Measurements from ENCODE around the gene CAB39. TPM values are rescaled to one million over a fixed set of nuclear protein-coding genes. Genes with fewer than 3 reads are reported as not detected.

CAB39 gene
- total RNA-seq, 4 donors from 2014 or later = 47.6 to 80.3 (median 71.8) TPM

GRCh38 chr2:230778350-230779063, 65.9 kb downstream of the CAB39 start:
- no peaks in the 10 kb centered on the region for H3K27me3 ChIP-seq
- 69 to 79% methylated on average over 8 of the region's 8 CpGs for WGBS, 2 donors
- H3K4me1 ChIP-seq = peaks cover 15 to 88% (median 43%) of the 10 kb centered on the region in 3 donors
- no peak for DNase-seq
- intact Hi-C loops (cut with DNase I) = no loop called here
- H3K36me3 ChIP-seq = peaks cover 0 to 11% (median 0%) of the 10 kb centered on the region in 3 donors
- peak overlapping the region; percentile 36 to 74 (median 58) for H3K27ac ChIP-seq
- no peak for TF ChIP-seq POLR2A (IDR thresholded peaks at IDR 0.05)
- no peak for TF ChIP-seq CTCF (IDR thresholded peaks at IDR 0.05)
- H3K4me3 ChIP-seq = no peak overlapping the region
- no peaks in the 10 kb centered on the region for H3K9me3 ChIP-seq

GRCh38 chr2:230779126-230779525, 66.5 kb downstream of the CAB39 start:
- intact Hi-C loops (cut with DNase I) = no loop called here
- Histone ChIP-seq H3K4me3 (no peak overlapping the region), H3K27me3 (no peaks in the 10 kb centered on the region), H3K36me3 (peaks cover 0 to 17% (median 0%) of the 10 kb centered on the region in 3 donors), H3K4me1 (peaks cover 15 to 82% (median 42%) of the 10 kb centered on the region in 3 donors), H3K9me3 (peaks cover 0 to under 1% (median 0%) of the 10 kb centered on the region in 3 donors), H3K27ac (no peak overlapping the region)
- WGBS, 2 donors = 52 to 57% methylated on average over 3 of the region's 3 CpGs
- no peak for DNase-seq
- no peak for TF ChIP-seq POLR2A (IDR thresholded peaks at IDR 0.05)
- TF ChIP-seq CTCF (IDR thresholded peaks at IDR 0.05) = no peak

GRCh38 chr2:230779607-230780006, 67.0 kb downstream of the CAB39 start:
- no peak overlapping the region for H3K27ac ChIP-seq
- DNase-seq = no peak
- peaks cover 11 to 78% (median 38%) of the 10 kb centered on the region in 3 donors for H3K4me1 ChIP-seq
- no peak for TF ChIP-seq CTCF (IDR thresholded peaks at IDR 0.05)
- no peak for TF ChIP-seq POLR2A (IDR thresholded peaks at IDR 0.05)
- H3K27me3 ChIP-seq = no peaks in the 10 kb centered on the region
- H3K36me3 ChIP-seq = peaks cover 0 to 22% (median 0%) of the 10 kb centered on the region in 3 donors
- no peak overlapping the region for H3K4me3 ChIP-seq
- peaks cover 0 to 5% (median 0%) of the 10 kb centered on the region in 3 donors for H3K9me3 ChIP-seq
- WGBS, 2 donors = 100% methylated on average over 1 of the region's 1 CpG
- intact Hi-C loops (cut with DNase I) = no loop called here

GRCh38 chr2:230781130-230781797, 68.6 kb downstream of the CAB39 start:
- WGBS, 2 donors = 24 to 39% methylated on average over 5 of the region's 5 CpGs
- no peak for DNase-seq
- TF ChIP-seq CTCF (IDR thresholded peaks at IDR 0.05) (no peak), POLR2A (IDR thresholded peaks at IDR 0.05) (no peak)
- intact Hi-C loops (cut with DNase I) = no loop called here
- Histone ChIP-seq H3K4me1 (peaks cover 18 to 74% (median 33%) of the 10 kb centered on the region in 3 donors), H3K27me3 (no peaks in the 10 kb centered on the region), H3K36me3 (peaks cover 0 to 28% (median 0%) of the 10 kb centered on the region in 3 donors), H3K9me3 (peaks cover 0 to 5% (median 0%) of the 10 kb centered on the region in 3 donors), H3K4me3 (no peak overlapping the region), H3K27ac (peak overlapping the region; percentile 46 to 69 (median 60))

GRCh38 chr2:230783101-230783500, 70.5 kb downstream of the CAB39 start:
- no peak overlapping the region for H3K27ac ChIP-seq
- no peak for TF ChIP-seq CTCF (IDR thresholded peaks at IDR 0.05)
- TF ChIP-seq POLR2A (IDR thresholded peaks at IDR 0.05) = no peak
- DNase-seq = no peak
- intact Hi-C loops (cut with DNase I) = no loop called here
- H3K36me3 ChIP-seq = peaks cover 0 to 42% (median 0%) of the 10 kb centered on the region in 3 donors
- H3K4me1 ChIP-seq = peaks cover 18 to 55% (median 31%) of the 10 kb centered on the region in 3 donors
- H3K4me3 ChIP-seq = no peak overlapping the region
- peaks cover 0 to 13% (median 0%) of the 10 kb centered on the region in 3 donors for H3K9me3 ChIP-seq
- 73 to 87% methylated on average over 5 of the region's 5 CpGs for WGBS, 2 donors
- no peaks in the 10 kb centered on the region for H3K27me3 ChIP-seq
